GM19240 (cell line): ENCODE measurements around the gene ISLR.
"Not testable (repeated sequence)": the region's sequence is repeated elsewhere in the genome, so short reads cannot be mapped to it uniquely, and the experiment has no call there.

Experiments
- DNase-seq: peaks from one replicate; pipeline ENCODE4 v3.0.0; 2011; ENCODE audit warnings: low spot score; ENCODE audit not compliant: insufficient read length

Gene ISLR

GRCh38 chr15:74136814-74137536 is 36.5 kb upstream of the ISLR start:
- no peak for DNase-seq

GRCh38 chr15:74137537-74137894 is 36.0 kb upstream of the ISLR start:
- no peak for DNase-seq

GRCh38 chr15:74138642-74139041 is 34.9 kb upstream of the ISLR start:
- DNase-seq: no peak

GRCh38 chr15:74141591-74141990 is 31.9 kb upstream of the ISLR start:
- DNase-seq: no peak

GRCh38 chr15:74144153-74144775 is 29.2 kb upstream of the ISLR start:
- no peak for DNase-seq

- no peak for DNase-seq
Measured at GRCh38 chr15:74146277-74146800, 27.2 kb upstream of the ISLR start.

GRCh38 chr15:74147051-74147450 is 26.5 kb upstream of the ISLR start:
- no peak for DNase-seq

- no peak for DNase-seq
Measured at GRCh38 chr15:74155766-74156417, 17.6 kb upstream of the ISLR start.

- no peak for DNase-seq
Measured at GRCh38 chr15:74156678-74157411, 16.7 kb upstream of the ISLR start.

GRCh38 chr15:74157868-74158827 is 15.4 kb upstream of the ISLR start:
- no peak for DNase-seq

- DNase-seq: peak; percentile 53
Measured at GRCh38 chr15:74158855-74159650, 14.5 kb upstream of the ISLR start.

GRCh38 chr15:74159773-74160172 is 13.7 kb upstream of the ISLR start:
- DNase-seq: no peak

- DNase-seq: not testable (repeated sequence)
Measured at GRCh38 chr15:74160390-74160789, 13.1 kb upstream of the ISLR start.

- not testable (repeated sequence) for DNase-seq
Measured at GRCh38 chr15:74162195-74162536, 11.3 kb upstream of the ISLR start.

- no peak for DNase-seq
Measured at GRCh38 chr15:74165461-74165860, 8.0 kb upstream of the ISLR start.

GRCh38 chr15:74167891-74168331 is 5.6 kb upstream of the ISLR start:
- DNase-seq: no peak

- DNase-seq: no peak
Measured at GRCh38 chr15:74168711-74169126, 4.8 kb upstream of the ISLR start.

GRCh38 chr15:74170071-74170844 is 3.3 kb upstream of the ISLR start:
- DNase-seq: no peak
